Measurements from ENCODE around the gene CYP21A2.
"Not testable (repeated sequence)": the region's sequence is repeated elsewhere in the genome, so short reads cannot be mapped to it uniquely, and the experiment has no call there.

Gene CYP21A2

DNA sequence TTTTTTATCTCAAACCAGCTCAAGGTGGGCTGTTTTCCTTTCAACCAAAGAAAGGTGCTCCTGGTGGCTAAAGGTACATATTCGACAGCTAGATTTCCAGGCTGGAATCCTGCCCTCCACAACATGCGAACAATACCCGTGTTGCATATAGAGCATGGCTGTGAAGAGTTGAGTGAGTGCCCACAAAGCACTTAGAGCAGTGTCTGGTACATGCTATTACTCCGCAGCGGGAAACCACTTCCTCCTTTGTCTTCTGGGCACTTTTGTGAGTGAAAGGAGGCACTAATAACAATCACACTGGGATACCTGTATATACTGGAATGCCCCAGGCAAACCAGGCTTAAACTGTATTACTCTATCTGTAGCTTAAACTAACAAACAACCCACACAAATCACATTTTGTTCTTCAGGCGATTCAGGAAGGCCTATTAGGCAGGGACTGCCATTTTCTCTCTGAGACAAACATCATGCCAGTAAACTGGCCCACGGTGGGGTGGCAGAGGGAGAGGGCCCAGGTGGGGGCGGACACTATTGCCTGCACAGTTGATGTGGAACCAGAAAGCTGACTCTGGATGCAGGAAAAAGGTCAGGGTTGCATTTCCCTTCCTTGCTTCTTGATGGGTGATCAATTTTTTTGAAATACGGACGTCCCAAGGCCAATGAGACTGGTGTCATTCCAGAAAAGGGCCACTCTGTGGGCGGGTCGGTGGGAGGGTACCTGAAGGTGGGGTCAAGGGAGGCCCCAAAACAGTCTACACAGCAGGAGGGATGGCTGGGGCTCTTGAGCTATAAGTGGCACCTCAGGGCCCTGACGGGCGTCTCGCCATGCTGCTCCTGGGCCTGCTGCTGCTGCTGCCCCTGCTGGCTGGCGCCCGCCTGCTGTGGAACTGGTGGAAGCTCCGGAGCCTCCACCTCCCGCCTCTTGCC is at the start of gene CYP21A2:
Gene CYP21A2 (plus strand): TSS at position 818 of the 927 bp plus-strand sequence. CDS start 8 bp downstream, at position 826.
- DNase-seq (ENCODE audit: low spot score), result not testable (repeated sequence)

DNA sequence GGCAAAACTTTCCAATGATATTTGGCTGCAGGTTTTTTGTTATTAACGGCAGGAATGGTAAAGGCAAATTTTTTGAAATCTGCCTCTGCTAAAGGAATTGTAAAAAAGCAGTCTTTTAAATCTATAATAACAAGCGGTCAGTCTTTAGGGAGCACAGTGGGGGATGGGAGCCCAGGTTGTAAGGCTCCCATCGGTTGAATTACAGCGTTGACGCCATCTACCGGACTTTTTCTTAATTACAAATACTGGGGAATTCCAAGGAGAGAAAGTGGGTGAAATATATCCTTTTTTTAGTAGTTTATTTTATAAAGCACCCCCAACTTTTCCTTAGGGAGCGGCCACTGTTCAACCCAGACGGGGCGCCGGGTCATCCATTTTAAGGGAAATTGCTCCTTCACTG is 48.9 kb upstream of the CYP21A2 start:
- DNase-seq (ENCODE audit: low spot score), result not testable (repeated sequence)

DNA sequence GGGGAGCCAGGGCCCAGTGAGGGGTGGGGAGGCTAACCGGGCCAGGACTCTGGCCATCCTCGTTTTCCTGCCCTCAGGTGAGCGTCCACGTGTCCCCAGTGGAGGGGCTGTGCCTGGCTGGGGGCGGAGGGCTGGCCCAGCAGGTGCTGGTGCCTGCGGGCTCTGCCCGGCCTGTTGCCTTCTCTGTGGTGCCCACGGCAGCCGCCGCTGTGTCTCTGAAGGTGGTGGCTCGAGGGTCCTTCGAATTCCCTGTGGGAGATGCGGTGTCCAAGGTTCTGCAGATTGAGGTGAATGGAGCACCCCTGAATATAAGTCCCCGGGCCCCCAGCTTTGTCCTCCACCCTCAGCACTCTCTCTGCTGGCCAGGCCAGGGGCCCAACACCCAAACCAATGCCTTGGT is 43.8 kb upstream of the CYP21A2 start:
- not testable (repeated sequence) for DNase-seq (ENCODE audit: low spot score)

DNA sequence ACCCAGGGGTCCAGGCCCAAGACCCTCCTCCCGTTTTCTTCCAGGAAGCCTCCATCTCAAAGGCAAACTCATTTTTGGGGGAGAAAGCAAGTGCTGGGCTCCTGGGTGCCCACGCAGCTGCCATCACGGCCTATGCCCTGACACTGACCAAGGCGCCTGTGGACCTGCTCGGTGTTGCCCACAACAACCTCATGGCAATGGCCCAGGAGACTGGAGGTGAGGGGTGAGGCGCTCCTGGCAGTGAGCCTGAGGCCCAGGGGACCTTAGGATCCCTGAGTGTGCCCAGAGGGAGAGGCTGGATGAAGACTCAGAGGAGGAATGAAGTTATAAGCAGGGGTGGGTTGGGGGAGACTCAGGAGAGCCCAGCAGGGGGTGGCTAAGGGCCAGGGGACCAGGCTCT is 41.8 kb upstream of the CYP21A2 start:
- DNase-seq (ENCODE audit: low spot score), result not testable (repeated sequence)

DNA sequence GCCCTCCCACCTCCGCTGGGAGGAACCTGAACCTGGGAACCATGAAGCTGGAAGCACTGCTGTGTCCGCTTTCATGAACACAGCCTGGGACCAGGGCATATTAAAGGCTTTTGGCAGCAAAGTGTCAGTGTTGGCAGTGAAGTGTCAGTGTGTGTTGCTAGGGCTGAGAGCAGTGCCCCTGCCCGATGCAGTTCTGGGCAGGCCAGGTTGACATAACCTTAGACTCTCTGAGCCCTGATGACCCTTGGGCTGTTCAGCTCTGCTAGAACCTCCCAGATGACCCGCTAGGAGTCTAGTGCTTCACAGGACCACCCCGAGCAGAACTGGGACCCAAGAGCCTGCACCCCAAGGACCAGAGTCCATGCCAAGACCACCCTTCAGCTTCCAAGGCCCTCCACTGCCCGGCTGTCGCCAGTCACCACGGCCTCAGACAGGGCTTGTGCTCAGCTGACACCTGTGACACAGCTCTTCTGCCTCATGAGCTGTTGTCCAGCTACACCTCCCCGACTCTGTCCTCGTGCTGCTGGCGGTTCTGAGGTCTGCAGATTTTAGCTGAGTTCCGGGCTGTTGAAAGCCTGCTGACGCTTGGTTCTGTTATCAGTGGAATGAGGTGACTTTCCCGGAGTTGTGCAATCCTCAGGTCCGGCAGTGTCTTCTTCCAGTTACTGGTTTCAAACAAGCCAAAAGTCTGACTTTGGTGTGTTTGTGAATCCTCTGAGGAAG is 35.5 kb upstream of the CYP21A2 start:
- not testable (repeated sequence) for DNase-seq (ENCODE audit: low spot score)

DNA sequence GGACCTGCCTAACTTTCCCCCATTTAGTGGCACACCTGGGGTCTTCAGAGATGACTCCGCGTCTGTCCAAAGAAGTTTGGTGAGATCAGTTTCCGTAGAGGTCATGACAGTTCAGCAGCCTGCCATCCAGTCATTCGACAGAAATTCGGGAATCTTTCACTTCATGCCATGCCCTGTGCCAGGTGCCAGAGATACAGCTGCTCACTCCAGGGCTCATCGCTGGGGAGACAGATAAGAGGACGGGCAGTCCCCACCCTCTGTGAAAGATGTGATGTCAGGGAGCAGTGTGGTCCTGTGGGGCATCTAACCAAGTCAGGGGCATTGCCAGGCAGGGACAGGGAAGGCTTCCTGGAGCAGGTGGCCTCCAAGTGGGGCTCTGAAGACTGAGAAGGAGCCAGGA is 34.9 kb upstream of the CYP21A2 start:
- not testable (repeated sequence) for DNase-seq (ENCODE audit: low spot score)

DNA sequence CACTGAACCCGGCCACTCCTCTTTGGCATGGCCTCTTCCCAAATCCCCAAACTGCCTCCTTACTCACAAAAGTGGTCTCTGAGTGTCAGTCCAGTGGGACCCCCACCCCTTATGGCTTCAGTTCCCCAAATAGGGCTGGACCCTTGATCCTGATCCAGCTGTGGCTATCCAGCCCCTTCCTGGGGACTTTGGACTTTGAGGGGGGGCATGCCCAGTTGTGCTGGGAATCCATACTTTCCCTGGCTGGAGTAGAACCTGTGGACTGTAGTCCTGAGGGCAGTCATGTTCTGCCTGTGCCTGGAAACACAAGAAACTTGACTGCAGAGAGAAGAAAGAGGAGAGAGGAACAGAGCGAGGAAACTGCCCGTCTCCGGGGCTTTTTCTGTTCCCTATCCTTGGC is 33.8 kb upstream of the CYP21A2 start:
- DNase-seq (ENCODE audit: low spot score), result not testable (repeated sequence)

DNA sequence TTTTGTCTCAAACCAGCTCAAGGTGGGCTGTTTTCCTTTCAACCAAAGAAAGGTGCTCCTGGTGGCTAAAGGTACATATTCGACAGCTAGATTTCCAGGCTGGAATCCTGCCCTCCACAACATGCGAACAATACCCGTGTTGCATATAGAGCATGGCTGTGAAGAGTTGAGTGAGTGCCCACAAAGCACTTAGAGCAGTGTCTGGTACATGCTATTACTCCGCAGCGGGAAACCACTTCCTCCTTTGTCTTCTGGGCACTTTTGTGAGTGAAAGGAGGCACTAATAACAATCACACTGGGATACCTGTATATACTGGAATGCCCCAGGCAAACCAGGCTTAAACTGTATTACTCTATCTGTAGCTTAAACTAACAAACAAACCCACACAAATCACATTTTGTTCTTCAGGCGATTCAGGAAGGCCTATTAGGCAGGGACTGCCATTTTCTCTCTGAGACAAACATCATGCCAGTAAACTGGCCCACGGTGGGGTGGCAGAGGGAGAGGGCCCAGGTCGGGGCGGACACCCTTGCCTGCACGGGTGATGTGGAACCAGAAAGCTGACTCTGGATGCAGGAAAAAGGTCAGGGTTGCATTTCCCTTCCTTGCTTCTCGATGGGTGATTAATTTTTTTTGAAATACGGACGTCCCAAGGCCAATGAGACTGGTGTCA is 33.2 kb upstream of the CYP21A2 start:
- not testable (repeated sequence) for DNase-seq (ENCODE audit: low spot score)

DNA sequence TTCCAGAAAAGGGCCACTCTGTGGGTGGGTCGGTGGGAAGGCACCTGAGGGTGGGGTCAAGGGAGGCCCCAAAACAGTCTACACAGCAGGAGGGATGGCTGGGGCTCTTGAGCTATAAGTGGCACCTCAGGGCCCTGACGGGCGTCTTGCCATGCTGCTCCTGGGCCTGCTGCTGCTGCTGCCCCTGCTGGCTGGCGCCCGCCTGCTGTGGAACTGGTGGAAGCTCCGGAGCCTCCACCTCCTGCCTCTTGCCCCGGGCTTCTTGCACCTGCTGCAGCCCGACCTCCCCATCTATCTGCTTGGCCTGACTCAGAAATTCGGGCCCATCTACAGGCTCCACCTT is 32.7 kb upstream of the CYP21A2 start:
- not testable (repeated sequence) for DNase-seq (ENCODE audit: low spot score)

DNA sequence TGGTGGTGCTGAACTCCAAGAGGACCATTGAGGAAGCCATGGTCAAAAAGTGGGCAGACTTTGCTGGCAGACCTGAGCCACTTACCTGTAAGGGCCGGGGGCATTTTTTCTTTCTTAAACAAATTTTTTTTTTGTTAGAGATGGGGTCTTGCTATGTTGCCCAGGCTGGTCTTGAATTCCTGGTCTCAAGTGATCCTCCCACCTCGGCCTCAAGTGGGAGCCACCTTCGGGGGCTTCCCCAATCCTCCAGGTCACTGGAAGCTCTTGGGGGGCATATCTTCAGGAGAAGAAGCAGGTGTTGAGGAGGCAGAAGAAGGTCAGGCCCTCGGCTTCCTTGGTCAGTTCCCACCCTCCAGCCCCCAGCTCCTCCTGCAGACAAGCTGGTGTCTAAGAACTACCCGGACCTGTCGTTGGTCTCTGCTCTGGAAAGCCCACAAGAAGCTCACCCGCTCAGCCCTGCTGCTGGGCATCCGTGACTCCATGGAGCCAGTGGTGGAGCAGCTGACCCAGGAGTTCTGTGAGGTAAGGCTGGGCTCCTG is 32.2 kb upstream of the CYP21A2 start:
- DNase-seq (ENCODE audit: low spot score), result not testable (repeated sequence)

DNA sequence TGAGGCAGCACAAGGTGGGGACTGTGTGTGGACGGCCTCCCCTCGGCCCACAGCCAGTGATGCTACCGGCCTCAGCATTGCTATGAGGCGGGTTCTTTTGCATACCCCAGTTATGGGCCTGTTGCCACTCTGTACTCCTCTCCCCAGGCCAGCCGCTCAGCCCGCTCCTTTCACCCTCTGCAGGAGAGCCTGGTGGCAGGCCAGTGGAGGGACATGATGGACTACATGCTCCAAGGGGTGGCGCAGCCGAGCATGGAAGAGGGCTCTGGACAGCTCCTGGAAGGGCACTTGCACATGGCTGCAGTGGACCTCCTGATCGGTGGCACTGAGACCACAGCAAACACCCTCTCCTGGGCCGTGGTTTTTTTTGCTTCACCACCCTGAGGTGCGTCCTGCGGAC is 31.1 kb upstream of the CYP21A2 start:
- not testable (repeated sequence) for DNase-seq (ENCODE audit: low spot score)

DNA sequence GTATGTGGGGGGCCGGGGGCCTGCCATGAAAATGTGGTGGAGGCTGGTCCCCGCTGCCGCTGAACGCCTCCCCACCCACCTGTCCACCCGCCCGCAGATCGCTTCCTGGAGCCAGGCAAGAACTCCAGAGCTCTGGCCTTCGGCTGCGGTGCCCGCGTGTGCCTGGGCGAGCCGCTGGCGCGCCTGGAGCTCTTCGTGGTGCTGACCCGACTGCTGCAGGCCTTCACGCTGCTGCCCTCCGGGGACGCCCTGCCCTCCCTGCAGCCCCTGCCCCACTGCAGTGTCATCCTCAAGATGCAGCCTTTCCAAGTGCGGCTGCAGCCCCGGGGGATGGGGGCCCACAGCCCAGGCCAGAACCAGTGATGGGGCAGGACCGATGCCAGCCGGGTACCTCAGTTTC is 30.2 kb upstream of the CYP21A2 start:
- not testable (repeated sequence) for DNase-seq (ENCODE audit: low spot score)

DNA sequence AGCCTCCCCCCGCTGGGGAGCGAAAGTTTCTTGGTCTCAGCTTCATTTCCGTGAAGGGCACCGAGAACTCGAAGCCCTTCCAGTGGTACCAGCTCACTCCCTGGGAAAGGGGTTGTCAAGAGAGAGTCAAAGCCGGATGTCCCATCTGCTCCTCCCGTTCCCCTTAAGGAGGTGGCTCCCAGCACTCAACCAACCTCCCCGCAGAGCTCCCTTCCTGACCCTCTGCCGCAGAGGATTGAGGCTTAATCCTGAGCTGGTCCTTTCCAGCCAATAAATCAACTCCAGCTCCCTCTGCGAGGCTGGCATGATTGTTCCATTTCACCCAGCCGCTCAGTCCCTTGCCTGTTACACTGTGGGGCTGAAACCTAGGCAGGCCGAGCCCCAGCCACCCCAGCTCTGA is 29.6 kb upstream of the CYP21A2 start:
- not testable (repeated sequence) for DNase-seq (ENCODE audit: low spot score)

DNA sequence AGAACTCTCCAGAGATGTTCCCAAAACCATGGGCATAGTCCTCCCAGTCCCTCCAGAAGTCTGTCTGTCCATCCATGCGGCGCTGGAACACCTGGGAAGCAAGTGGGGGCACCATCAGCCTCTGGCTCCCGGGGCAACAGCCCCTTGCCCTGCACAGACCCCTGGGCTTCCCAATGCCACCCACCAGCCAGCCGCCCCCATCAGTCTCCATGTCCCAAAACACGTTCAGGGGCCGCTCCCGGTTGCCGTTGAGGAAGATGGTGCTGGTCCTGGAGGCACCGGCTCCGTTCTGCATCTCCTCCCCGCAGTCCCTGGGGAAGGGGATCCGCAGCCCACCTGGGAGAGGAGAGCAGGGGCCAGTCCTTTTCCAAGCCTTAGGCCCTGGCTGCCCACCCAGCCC is 28.7 kb upstream of the CYP21A2 start:
- DNase-seq (ENCODE audit: low spot score), result not testable (repeated sequence)

DNA sequence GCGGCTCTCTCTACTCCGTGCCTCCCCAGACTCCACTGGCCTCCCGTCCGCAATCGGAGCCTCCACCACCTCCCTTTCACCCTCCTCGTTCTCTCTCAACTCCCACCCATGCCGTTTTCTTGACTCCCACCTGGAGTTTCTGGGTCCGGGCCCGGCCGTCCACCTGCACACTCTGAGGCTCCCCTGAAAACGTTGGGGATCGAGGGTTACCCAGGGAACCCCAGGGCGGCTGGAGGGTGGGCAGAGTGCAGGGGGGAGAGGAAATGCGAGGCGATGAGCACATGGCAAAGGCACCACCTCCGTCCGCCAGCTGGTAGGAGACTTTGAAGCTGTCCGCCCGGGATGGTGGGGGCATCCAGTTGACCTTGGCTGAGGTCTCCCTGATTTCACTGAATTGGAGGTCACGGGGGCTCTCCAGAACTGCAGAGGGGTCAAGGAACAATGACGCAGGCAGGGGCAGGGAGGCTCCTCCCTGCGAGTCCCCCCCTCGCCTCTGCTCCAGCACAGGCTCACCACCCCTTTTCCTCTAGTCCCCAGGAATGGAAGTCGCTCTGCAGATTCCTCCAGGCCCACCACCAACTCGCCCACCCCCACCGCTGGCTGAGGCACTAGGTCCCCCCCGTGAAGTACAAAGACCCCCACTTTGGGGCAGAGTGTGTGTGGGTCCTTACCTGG is 27.2 kb upstream of the CYP21A2 start:
- not testable (repeated sequence) for DNase-seq (ENCODE audit: low spot score)

DNA sequence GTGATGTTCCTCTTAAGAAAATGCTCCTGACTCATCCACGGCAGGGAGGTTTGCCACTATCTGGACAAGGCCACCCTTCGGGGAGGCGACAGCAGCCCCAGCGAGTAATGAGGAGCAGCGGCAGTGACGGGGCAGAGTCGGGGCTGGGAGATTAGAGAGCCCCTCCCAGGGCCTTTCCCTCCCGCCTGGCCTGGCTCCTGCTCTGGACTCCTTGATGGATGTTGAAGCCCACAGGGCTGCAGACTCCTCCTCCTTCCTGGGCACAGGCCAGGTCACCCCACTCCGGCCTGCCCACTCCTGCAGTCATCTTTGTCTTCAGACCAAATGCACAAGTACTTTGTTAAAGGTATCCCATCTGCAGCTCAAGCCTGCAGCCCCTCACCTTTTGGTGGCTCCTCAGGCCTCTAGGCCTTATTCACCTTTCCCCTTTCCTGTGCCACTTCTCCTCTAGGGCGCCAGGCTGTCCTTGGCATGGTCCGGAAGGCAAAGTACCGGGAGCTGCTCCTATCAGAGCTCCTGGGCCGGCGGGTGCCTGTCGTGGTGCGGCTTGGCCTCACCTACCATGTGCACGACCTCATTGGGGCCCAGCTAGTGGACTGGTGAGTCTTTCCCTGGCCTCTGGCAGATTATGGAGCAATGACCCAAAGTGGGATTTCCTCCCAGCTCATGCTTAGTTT is 25.1 kb upstream of the CYP21A2 start:
- not testable (repeated sequence) for DNase-seq (ENCODE audit: low spot score)

DNA sequence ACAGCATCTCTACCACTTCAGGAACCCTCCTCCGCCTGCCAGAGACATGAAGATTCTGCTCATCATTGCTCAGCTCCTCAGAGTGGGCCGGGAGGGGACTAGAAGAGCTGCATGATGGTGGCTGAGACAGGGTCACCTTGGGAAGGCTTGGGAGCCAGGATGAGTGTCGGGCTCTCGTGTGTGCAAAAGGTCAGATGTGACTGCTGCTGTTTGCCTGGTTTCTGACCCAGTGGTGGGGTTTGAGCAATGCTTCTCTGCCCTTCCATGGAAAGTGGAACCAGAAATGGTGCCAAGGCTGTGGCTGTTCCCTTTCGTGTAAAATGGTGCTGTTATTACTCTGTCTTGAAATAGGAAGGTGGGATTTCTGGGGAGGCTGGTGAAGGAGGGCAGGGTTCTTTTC is 24.5 kb upstream of the CYP21A2 start:
- not testable (repeated sequence) for DNase-seq (ENCODE audit: low spot score)

DNA sequence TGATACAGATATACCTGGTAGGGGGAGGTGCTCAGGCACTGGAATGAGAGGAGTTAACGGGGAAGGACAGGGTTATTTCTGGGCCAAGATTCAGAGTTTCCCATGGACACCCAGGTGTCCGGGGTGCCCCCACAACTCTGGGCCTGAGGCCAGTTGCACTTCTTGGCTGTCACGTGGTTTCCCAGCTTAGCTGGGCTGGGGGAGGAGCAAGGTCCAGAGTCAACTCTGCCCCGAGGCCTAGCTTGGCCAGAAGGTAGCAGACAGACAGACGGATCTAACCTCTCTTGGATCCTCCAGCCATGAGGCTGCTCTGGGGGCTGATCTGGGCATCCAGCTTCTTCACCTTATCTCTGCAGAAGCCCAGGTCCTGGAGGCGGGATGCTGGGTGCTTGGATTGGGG is 23.7 kb upstream of the CYP21A2 start, which contains the start of gene C4B:
Gene C4B (plus strand): TSS at position 249 of the 400 bp plus-strand sequence. CDS start 51 bp downstream, at position 300.
- DNase-seq (ENCODE audit: low spot score), result not testable (repeated sequence)

DNA sequence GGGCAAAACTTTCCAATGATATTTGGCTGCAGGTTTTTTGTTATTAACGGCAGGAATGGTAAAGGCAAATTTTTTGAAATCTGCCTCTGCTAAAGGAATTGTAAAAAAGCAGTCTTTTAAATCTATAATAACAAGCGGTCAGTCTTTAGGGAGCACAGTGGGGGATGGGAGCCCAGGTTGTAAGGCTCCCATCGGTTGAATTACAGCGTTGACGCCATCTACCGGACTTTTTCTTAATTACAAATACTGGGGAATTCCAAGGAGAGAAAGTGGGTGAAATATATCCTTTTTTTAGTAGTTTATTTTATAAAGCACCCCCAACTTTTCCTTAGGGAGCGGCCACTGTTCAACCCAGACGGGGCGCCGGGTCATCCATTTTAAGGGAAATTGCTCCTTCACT is 16.1 kb upstream of the CYP21A2 start:
- DNase-seq (ENCODE audit: low spot score), result not testable (repeated sequence)

DNA sequence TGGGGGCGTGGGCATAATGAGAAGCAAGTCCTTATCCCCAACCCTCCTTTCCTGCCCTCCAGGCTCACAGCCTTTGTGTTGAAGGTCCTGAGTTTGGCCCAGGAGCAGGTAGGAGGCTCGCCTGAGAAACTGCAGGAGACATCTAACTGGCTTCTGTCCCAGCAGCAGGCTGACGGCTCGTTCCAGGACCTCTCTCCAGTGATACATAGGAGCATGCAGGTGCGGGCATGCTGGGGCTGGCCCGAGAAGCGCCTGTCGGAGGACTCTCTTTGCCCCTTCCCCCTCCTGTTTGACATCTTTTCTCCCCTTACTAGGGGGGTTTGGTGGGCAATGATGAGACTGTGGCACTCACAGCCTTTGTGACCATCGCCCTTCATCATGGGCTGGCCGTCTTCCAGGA is 9.6 kb upstream of the CYP21A2 start:
- DNase-seq (ENCODE audit: low spot score), result not testable (repeated sequence)

DNA sequence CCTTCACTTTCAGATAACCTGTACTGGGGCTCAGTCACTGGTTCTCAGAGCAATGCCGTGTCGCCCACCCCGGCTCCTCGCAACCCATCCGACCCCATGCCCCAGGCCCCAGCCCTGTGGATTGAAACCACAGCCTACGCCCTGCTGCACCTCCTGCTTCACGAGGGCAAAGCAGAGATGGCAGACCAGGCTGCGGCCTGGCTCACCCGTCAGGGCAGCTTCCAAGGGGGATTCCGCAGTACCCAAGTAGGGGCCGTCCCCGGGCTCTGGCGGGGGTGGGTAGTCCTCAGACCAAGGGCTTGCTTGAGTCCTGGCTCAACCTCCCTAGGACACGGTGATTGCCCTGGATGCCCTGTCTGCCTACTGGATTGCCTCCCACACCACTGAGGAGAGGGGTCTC is 8.7 kb upstream of the CYP21A2 start:
- not testable (repeated sequence) for DNase-seq (ENCODE audit: low spot score)
